Measurements from ENCODE around the gene PFDN1.

Gene PFDN1

DNA sequence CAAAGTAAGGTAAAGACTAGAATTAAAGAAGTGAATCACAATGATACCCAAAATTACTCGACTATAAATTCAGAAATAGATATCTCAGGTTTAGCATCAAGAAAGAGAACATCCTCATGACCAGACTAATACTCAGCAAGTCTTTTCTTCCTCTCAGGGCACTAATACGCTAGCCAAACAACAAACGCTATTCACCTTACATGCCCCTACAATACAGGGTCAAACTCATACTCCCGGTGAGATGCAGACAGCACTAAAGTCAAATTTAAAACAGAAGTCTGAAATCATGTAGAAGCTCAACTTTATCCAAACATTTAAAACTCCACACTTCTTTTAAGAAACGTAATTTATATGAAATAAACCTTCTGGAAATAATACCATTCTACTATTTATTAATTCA lies 5.6 kb downstream of the PFDN1 start:
- Histone ChIP-seq H2AFZ (no peak overlapping the region), H3K27me3 (ENCODE audit: control insufficient read depth, insufficient read depth, low read length) (no peaks in the 10 kb centered on the region), H3K9me3 (ENCODE audit: control insufficient read depth, low read length) (no peaks in the 10 kb centered on the region), H3K36me3 (ENCODE audit: control insufficient read depth, insufficient read depth, low read length) (no peaks in the 10 kb centered on the region), H3K79me2 (peaks cover 20% of the 10 kb centered on the region), H3K27ac (no peak overlapping the region), H3K9ac (no peak overlapping the region), H3K4me3 (ENCODE audit: low read depth, low read length) (no peak overlapping the region), H3K4me2 (ENCODE audit: low read length) (no peak overlapping the region), H3K4me1 (no peaks in the 10 kb centered on the region)
- TF ChIP-seq, protein P1, sequence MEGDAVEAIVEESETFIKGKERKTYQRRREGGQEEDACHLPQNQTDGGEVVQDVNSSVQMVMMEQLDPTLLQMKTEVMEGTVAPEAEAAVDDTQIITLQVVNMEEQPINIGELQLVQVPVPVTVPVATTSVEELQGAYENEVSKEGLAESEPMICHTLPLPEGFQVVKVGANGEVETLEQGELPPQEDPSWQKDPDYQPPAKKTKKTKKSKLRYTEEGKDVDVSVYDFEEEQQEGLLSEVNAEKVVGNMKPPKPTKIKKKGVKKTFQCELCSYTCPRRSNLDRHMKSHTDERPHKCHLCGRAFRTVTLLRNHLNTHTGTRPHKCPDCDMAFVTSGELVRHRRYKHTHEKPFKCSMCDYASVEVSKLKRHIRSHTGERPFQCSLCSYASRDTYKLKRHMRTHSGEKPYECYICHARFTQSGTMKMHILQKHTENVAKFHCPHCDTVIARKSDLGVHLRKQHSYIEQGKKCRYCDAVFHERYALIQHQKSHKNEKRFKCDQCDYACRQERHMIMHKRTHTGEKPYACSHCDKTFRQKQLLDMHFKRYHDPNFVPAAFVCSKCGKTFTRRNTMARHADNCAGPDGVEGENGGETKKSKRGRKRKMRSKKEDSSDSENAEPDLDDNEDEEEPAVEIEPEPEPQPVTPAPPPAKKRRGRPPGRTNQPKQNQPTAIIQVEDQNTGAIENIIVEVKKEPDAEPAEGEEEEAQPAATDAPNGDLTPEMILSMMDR (IDR thresholded peaks at IDR 0.05), result no peak

DNA sequence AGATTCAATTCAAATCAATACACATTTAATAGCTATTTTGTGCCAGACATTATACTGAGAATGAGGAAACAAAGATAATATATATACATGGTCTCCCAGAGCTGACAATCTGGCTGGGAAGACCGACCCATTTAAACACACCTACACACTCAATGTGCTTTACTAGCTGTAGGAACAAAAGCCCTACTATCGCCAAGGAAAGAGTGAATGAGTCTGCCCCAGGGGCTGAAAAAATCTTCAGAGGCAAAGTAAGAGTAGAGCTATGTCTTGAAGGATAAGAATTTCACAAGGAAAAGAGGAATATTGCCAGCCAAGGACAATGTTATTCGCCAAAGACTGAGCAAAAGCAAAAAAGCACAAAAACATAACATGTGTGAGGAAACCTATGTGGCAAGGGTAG lies 6.6 kb downstream of the PFDN1 start:
- Histone ChIP-seq H3K9me3 (ENCODE audit: control insufficient read depth, low read length) (no peaks in the 10 kb centered on the region), H3K27ac (no peak overlapping the region), H3K9ac (no peak overlapping the region), H3K4me1 (no peaks in the 10 kb centered on the region), H3K36me3 (ENCODE audit: control insufficient read depth, insufficient read depth, low read length) (no peaks in the 10 kb centered on the region), H3K27me3 (ENCODE audit: control insufficient read depth, insufficient read depth, low read length) (no peaks in the 10 kb centered on the region), H3K79me2 (peaks cover 22% of the 10 kb centered on the region), H3K4me3 (ENCODE audit: low read depth, low read length) (no peak overlapping the region), H2AFZ (no peak overlapping the region), H3K4me2 (ENCODE audit: low read length) (no peak overlapping the region)
- TF ChIP-seq, protein P1 (IDR thresholded peaks at IDR 0.05), result no peak

DNA sequence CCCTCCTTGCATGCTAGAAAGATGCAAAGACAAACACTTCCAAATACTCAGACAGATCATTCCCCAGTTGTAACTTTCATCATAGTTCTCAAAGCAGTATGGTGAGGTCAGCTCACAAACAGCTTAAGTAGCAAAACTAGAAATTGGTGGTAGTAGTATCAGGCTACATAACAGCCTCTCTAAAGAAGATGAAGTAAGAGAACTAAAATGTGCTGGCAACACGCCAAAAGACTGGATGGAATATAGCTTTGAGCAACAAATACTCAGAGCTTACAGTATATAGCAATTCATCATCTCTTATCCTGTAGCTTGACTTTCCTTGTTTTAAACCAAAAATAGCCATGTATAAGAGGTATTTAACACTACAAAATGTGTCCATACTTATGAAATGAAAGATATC lies 7.5 kb downstream of the PFDN1 start:
- Histone ChIP-seq H3K4me2 (ENCODE audit: low read length) (peak overlapping the region; percentile 39), H3K27ac (no peak overlapping the region), H3K9ac (no peak overlapping the region), H3K79me2 (peaks cover 27% of the 10 kb centered on the region), H2AFZ (no peak overlapping the region), H3K27me3 (ENCODE audit: control insufficient read depth, insufficient read depth, low read length) (no peaks in the 10 kb centered on the region), H3K4me3 (ENCODE audit: low read depth, low read length) (no peak overlapping the region), H3K4me1 (no peaks in the 10 kb centered on the region), H3K36me3 (ENCODE audit: control insufficient read depth, insufficient read depth, low read length) (no peaks in the 10 kb centered on the region), H3K9me3 (ENCODE audit: control insufficient read depth, low read length) (no peaks in the 10 kb centered on the region)
- TF ChIP-seq, protein P1 (IDR thresholded peaks at IDR 0.05), result no peak

DNA sequence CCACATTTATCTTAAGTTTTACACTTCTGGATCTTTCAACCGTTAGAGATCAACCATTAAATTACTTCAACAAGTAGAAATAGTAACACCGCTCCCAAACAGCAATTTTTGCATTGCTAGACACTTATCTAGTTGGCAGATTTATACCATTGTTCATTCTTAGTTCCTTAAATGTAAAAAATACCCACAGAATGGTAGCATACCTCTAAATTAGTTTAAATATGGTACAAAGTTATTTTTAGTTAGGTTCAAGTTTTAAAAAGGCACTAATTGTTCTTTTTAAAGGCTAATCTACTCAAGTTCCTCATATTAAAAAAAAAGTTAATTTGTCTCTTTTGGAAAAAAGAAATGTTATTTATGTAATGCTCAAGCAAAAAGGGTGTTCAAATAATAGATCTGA lies 8.1 kb downstream of the PFDN1 start:
- Histone ChIP-seq H3K4me1 (no peaks in the 10 kb centered on the region), H2AFZ (no peak overlapping the region), H3K27me3 (ENCODE audit: control insufficient read depth, insufficient read depth, low read length) (no peaks in the 10 kb centered on the region), H3K4me2 (ENCODE audit: low read length) (no peak overlapping the region), H3K9ac (no peak overlapping the region), H3K79me2 (peaks cover 26% of the 10 kb centered on the region), H3K4me3 (ENCODE audit: low read depth, low read length) (no peak overlapping the region), H3K27ac (no peak overlapping the region), H3K36me3 (ENCODE audit: control insufficient read depth, insufficient read depth, low read length) (no peaks in the 10 kb centered on the region), H3K9me3 (ENCODE audit: control insufficient read depth, low read length) (no peaks in the 10 kb centered on the region)
- TF ChIP-seq, protein P1 (IDR thresholded peaks at IDR 0.05), result no peak

DNA sequence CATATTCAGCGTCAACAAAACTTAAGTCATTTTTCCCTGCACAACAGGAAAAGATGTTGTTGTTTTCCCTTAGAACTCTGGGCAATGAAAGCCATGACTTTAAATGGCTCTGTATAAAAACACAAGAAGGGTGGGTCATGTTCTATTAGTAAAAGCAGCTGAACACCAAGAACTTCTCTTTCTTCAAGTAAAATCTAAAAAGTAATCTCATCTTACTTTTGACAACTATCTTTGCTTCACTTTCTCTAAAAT lies 9.1 kb downstream of the PFDN1 start:
- H3K27ac ChIP-seq, result no peak overlapping the region

More for the DNA sequence above, 9.1 kb downstream of the PFDN1 start:
- Histone ChIP-seq H3K4me2 (ENCODE audit: low read length) (no peak overlapping the region), H3K4me3 (ENCODE audit: low read depth, low read length) (no peak overlapping the region), H3K4me1 (no peaks in the 10 kb centered on the region), H3K79me2 (peaks cover 34% of the 10 kb centered on the region), H3K27me3 (ENCODE audit: control insufficient read depth, insufficient read depth, low read length) (no peaks in the 10 kb centered on the region), H3K9ac (no peak overlapping the region), H3K36me3 (ENCODE audit: control insufficient read depth, insufficient read depth, low read length) (no peaks in the 10 kb centered on the region), H2AFZ (no peak overlapping the region), H3K9me3 (ENCODE audit: control insufficient read depth, low read length) (no peaks in the 10 kb centered on the region)
- TF ChIP-seq, protein P1 (IDR thresholded peaks at IDR 0.05), result no peak

All from parathyroid adenoma (tissue), 2 donors.